Measurements from ENCODE around the gene RAP1GDS1.

DNA sequence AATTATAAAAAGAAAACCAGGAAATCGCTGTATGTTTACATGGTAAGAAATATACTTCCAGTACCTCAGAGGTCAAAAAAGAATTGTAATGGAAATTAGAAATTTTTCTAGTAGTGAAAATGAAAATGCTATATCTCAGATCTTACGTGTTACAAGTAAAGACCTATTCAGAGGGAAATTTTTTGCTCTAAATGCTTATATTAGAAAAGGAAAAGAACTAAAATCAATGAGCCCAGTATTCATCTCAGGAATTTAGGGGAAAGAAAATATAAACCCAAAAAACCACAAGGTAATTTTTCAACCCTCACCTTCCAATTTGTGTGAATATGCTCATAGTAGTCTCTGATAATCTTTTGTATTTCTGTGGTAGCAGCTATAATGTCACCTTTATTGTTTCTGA lies 145.6 kb downstream of the RAP1GDS1 start:
- TF ChIP-seq YY1 (IDR thresholded peaks at IDR 0.05; ENCODE audit: insufficient read depth, insufficient read length) = no peak
- no peak for TF ChIP-seq ZNF274 (IDR thresholded peaks at IDR 0.05; ENCODE audit: low read depth, low read length)

All from NT2/D1 (cell line).